Liver (tissue), 5 donors: ENCODE data around the gene RACGAP1. TPM values are rescaled to one million over a fixed set of nuclear protein-coding genes. Genes with fewer than 3 reads are reported as not detected.

Experiments used
- EGR1 ChIP-seq, 2 donors: IDR thresholded peaks; 2 replicates each; pipeline ENCODE4 v1.6.1; 2016 to 2018; ENCODE audit warnings: antibody characterized with exemption in 2 of 2, low read depth in 2 of 2
- FOXA1 ChIP-seq: IDR thresholded peaks from 2 replicates; pipeline ENCODE4 v1.6.1; 2016; ENCODE audit warnings: antibody characterized with exemption
- GABPA ChIP-seq, 2 donors: IDR thresholded peaks in 1 of 2; conservative IDR thresholded peaks in 1 of 2; 2 replicates each; pipeline ENCODE4 v1.6.1; 2016; ENCODE audit warnings: antibody characterized with exemption in 2 of 2, mild to moderate bottlenecking in 1 of 2, moderate library complexity in 1 of 2
- HNF4A ChIP-seq, 2 donors: conservative IDR thresholded peaks; 2 replicates each; pipeline ENCODE4 v1.6.1; 2016; ENCODE audit warnings: antibody characterized with exemption in 2 of 2, mild to moderate bottlenecking in 2 of 2
- JUND ChIP-seq, 2 donors: IDR thresholded peaks; 2 replicates each; pipeline ENCODE4 v1.6.1; 2016; ENCODE audit warnings: antibody characterized with exemption in 2 of 2
- YY1 ChIP-seq: IDR thresholded peaks from 2 replicates; pipeline ENCODE4 v1.6.1; 2016; ENCODE audit warnings: antibody characterized with exemption, mild to moderate bottlenecking
- polyA plus RNA-seq, 2 donors: library from polyadenylated mRNA; stranded (reverse) in 1 of 2; unstranded in 1 of 2; fragments of 200-250 nt in 1 of 2; fragments of >200 nt in 1 of 2; fragmentation: Nextera tagmentation in 1 of 2; extraction: Ambion mirVana in 1 of 2; gene quantifications; one replicate each; pipeline versions ENCODE4 v1.2.1 to v1.2.3, GENCODE V29; 2013 to 2015
- total RNA-seq, 2 donors: library from RNA; depleted of rRNA; stranded (reverse); fragments of >200 nt; gene quantifications; one replicate each; pipeline ENCODE4 v1.2.3, GENCODE V29; 2014
- TF ChIP-seq, protein P1 (sequence below): IDR thresholded peaks from 2 replicates; pipeline ENCODE4 v1.6.1; 2016; ENCODE audit warnings: antibody characterized with exemption
- TF ChIP-seq, protein P2 (sequence below): IDR thresholded peaks from 2 replicates; pipeline ENCODE4 v1.6.1; 2016; ENCODE audit warnings: antibody characterized with exemption
- donor health status: healthy.
- donor health status: healthy.
- donor health status: healthy.

The RACGAP1 gene
- total and polyA plus RNA-seq, 4 donors = 1.0 to 38.3 (median 2.9) TPM

- TF ChIP-seq GABPA (IDR thresholded peaks at IDR 0.05 in 1 of 2, conservative IDR thresholded peaks at IDR 0.05 in 1 of 2) (no peak), JUND (IDR thresholded peaks at IDR 0.05) (no peak), EGR1 (IDR thresholded peaks at IDR 0.05; ENCODE audit: low read depth in 2 of 2) (no peak), FOXA1 (no peak), HNF4A (conservative IDR thresholded peaks at IDR 0.05) (no peak), YY1 (no peak)
- TF ChIP-seq, protein P1, sequence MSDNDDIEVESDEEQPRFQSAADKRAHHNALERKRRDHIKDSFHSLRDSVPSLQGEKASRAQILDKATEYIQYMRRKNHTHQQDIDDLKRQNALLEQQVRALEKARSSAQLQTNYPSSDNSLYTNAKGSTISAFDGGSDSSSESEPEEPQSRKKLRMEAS = no peak
- TF ChIP-seq, protein P2, sequence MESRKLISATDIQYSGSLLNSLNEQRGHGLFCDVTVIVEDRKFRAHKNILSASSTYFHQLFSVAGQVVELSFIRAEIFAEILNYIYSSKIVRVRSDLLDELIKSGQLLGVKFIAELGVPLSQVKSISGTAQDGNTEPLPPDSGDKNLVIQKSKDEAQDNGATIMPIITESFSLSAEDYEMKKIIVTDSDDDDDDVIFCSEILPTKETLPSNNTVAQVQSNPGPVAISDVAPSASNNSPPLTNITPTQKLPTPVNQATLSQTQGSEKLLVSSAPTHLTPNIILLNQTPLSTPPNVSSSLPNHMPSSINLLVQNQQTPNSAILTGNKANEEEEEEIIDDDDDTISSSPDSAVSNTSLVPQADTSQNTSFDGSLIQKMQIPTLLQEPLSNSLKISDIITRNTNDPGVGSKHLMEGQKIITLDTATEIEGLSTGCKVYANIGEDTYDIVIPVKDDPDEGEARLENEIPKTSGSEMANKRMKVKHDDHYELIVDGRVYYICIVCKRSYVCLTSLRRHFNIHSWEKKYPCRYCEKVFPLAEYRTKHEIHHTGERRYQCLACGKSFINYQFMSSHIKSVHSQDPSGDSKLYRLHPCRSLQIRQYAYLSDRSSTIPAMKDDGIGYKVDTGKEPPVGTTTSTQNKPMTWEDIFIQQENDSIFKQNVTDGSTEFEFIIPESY = no peak
Measured at GRCh38 chr12:49939307-49939706, 86.0 kb downstream of the RACGAP1 start (continued).

Other genes starting within 250 kb of the RACGAP1 start
- 1 to 10 TPM; 3.1 to 6.8 TPM for gene NCKAP5L, start 197.1 kb downstream of the RACGAP1 start, total RNA-seq
- gene NCKAP5L, start 197.1 kb downstream of the RACGAP1 start, polyA plus RNA-seq = 1 to 10 TPM; 2.9 to 5.2 TPM
- 1 to 10 TPM; 1.7 to 4.4 TPM for gene BCDIN3D, start 182.4 kb downstream of the RACGAP1 start, total RNA-seq
- 1 to 10 TPM; 2.0 to 2.2 TPM for gene BCDIN3D, start 182.4 kb downstream of the RACGAP1 start, polyA plus RNA-seq
- under 1 TPM in 1 of 2 donors, not detected in 1; 0.23 TPM for gene FAIM2, start 121.6 kb downstream of the RACGAP1 start, total RNA-seq
- under 1 TPM in 1 of 2 donors, not detected in 1; 0.06 TPM for gene FAIM2, start 121.6 kb downstream of the RACGAP1 start, polyA plus RNA-seq
- gene AQP2, start 74.8 kb downstream of the RACGAP1 start, total RNA-seq = not detected
- gene AQP2, start 74.8 kb downstream of the RACGAP1 start, polyA plus RNA-seq = not detected
- gene AQP5, start 63.6 kb downstream of the RACGAP1 start, total RNA-seq = not detected
- gene AQP5, start 63.6 kb downstream of the RACGAP1 start, polyA plus RNA-seq = not detected
- not detected for gene AQP6, start 52.5 kb downstream of the RACGAP1 start, total RNA-seq
- under 1 TPM; 0.05 to 0.11 TPM for gene AQP6, start 52.5 kb downstream of the RACGAP1 start, polyA plus RNA-seq
- gene ASIC1, start 32.1 kb upstream of the RACGAP1 start, total RNA-seq = under 1 TPM; 0.05 to 0.08 TPM
- under 1 TPM in 1 of 2 donors, not detected in 1; 0.06 TPM for gene ASIC1, start 32.1 kb upstream of the RACGAP1 start, polyA plus RNA-seq
- gene SMARCD1, start 59.8 kb upstream of the RACGAP1 start, total RNA-seq = 10 to 100 TPM; 19.1 to 24.4 TPM
- gene SMARCD1, start 59.8 kb upstream of the RACGAP1 start, polyA plus RNA-seq = 10 to 100 TPM in 1 of 2 donors, 1 to 10 TPM in 1; 4.6 to 11.6 TPM
- gene GPD1, start 78.5 kb upstream of the RACGAP1 start, total RNA-seq = 100 to 1,000 TPM in 1 of 2 donors, 10 to 100 TPM in 1; 12.0 to 323 TPM
- 100 to 1,000 TPM in 1 of 2 donors, 10 to 100 TPM in 1; 43.8 to 127 TPM for gene GPD1, start 78.5 kb upstream of the RACGAP1 start, polyA plus RNA-seq
- gene COX14, start 86.7 kb upstream of the RACGAP1 start, total RNA-seq = 10 to 100 TPM; 26.7 to 29.6 TPM
- 100 to 1,000 TPM in 1 of 2 donors, 10 to 100 TPM in 1; 77.4 to 172 TPM for gene COX14, start 86.7 kb upstream of the RACGAP1 start, polyA plus RNA-seq
- 10 to 100 TPM in 1 of 2 donors, 1 to 10 TPM in 1; 6.9 to 16.2 TPM for gene CERS5, start 141.9 kb upstream of the RACGAP1 start, total RNA-seq
- gene CERS5, start 141.9 kb upstream of the RACGAP1 start, polyA plus RNA-seq = 1 to 10 TPM; 7.3 to 9.1 TPM